MM.1S (cell line): ENCODE measurements around the gene SFTA2.

ENCODE experiments used
- CTCF ChIP-seq: fragments of 300-600 bp; sonication (generic); IDR thresholded peaks from 2 replicates; pipeline ENCODE4 v1.5.1; 2016; ENCODE audit warnings: antibody characterized with exemption, low read length, mixed read lengths
- EZH2 ChIP-seq: fragments of 300-600 bp; sonication (generic); optimal IDR thresholded peaks from 2 replicates; pipeline ENCODE3; 2017; ENCODE audit warnings: low read depth, mild to moderate bottlenecking, antibody characterized with exemption, low read length, mixed read lengths
- EZH2phosphoT487 ChIP-seq: fragments of 300-600 bp; sonication (generic); IDR thresholded peaks from 2 replicates; pipeline ENCODE4 v1.6.1; 2018; ENCODE audit warnings: antibody characterized with exemption, low read length

GRCh38 chr6:30922447-30922852 lies 9.5 kb downstream of the SFTA2 start:
- no peak for TF ChIP-seq EZH2phosphoT487
- no peak for TF ChIP-seq CTCF
- TF ChIP-seq EZH2 = no peak
